ENCODE data around the gene TRAF7. TPM values are rescaled to one million over a fixed set of nuclear protein-coding genes. Genes with fewer than 3 reads are reported as not detected.

TRAF7 gene
- total and polyA plus RNA-seq, 2 of the 13 experiments (the other 11 are each of a cell fraction or from before 2014, with no cell fraction given): 47.9 to 65.6 TPM

DNA sequence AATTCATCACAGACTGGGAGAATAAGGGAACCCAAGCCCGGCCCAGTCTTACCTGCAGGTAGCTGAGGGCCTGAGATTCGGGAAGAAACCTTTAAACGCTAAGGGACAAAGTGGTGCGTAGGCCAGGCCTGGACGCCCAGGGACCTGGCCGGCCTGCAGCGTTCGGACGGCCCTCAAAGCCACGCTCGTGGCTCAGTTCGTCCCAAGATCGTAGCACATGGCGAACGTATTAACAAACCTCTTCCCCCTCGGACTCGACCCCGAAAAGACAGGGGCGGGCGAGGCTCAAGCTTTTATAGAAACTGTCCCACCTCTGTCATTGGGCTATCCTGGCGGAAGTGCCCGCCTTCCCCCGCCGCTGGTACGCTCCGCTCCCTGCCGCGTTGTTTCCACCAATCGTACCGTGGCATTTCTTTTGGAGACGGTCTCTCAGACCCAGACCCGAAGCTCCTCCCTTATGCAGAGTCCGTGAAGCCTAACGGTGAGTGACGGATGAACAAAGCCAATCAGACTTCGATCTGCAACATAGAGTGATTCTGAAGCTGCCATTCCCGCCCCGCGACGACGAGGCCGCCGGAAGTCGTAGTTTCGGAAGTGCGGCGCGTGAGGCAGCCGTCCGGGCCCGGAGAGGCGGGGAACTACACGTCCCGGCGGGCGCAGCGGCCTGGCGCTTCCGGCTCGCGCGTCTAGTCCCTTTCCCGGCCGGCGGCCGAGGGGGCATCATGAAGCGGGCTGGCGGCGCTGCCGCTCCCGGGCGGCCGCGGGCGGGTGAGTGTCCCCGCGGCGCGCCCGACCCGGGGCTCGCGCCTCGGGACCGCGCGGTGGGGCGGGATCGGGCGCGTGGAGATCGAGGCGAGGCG lies at the start of gene TRAF7 (continued):
- TF ChIP-seq PRDM10 (CRISPR knock-in tag; IDR thresholded peaks at IDR 0.05; ENCODE audit: low read depth) (peak; percentile 82; the same call in 1 of the 2 replicates), KLF12 (CRISPR knock-in tag; IDR thresholded peaks at IDR 0.05; ENCODE audit: borderline replicate concordance) (peak; percentile 75; the same call in 1 of the 2 replicates), SOX5 (CRISPR knock-in tag; IDR thresholded peaks at IDR 0.05; ENCODE audit: borderline replicate concordance) (peak; percentile 48; the same call in 1 of the 2 replicates), POGZ (CRISPR knock-in tag; IDR thresholded peaks at IDR 0.05) (no peak), TBP (CRISPR knock-in tag; IDR thresholded peaks at IDR 0.05) (no peak), ZNF530 (CRISPR knock-in tag; IDR thresholded peaks at IDR 0.05; ENCODE audit: low read depth) (no peak), SMAD3 (CRISPR knock-in tag; IDR thresholded peaks at IDR 0.05) (peak; percentile 71), CENPT (CRISPR knock-in tag; IDR thresholded peaks at IDR 0.05; ENCODE audit: low read depth) (no peak), ZNF816 (CRISPR knock-in tag; IDR thresholded peaks at IDR 0.05; ENCODE audit: borderline replicate concordance) (no peak), IRF9 (CRISPR knock-in tag; IDR thresholded peaks at IDR 0.05; ENCODE audit: borderline replicate concordance) (no peak), SAP130 (CRISPR knock-in tag; IDR thresholded peaks at IDR 0.05; ENCODE audit: low read depth) (peak; percentile 94), TFDP1 (CRISPR knock-in tag; IDR thresholded peaks at IDR 0.05; ENCODE audit: borderline replicate concordance) (peak; percentile 75), SP2 (CRISPR knock-in tag; IDR thresholded peaks at IDR 0.05) (peak; percentile 94), TCF7 (IDR thresholded peaks at IDR 0.05; ENCODE audit: low read depth) (no peak), SATB2 (CRISPR knock-in tag; IDR thresholded peaks at IDR 0.05) (peak; percentile 67; the same call in 1 of the 2 replicates), AGO1 (IDR thresholded peaks at IDR 0.05; ENCODE audit: low read depth, low read length, poor library complexity, severe bottlenecking) (peak; percentile 46), ZNF883 (CRISPR knock-in tag; IDR thresholded peaks at IDR 0.05; ENCODE audit: not compliant biosample characterization) (peak; percentile 72), SIX1 (CRISPR knock-in tag; IDR thresholded peaks at IDR 0.05; ENCODE audit: borderline replicate concordance) (0 out of 2 replicates have a peak, but pooled peaks have one; percentile 7), NRL (CRISPR knock-in tag; IDR thresholded peaks at IDR 0.05; ENCODE audit: borderline replicate concordance) (peak; percentile 92; the same call in 1 of the 2 replicates), MAZ (IDR thresholded peaks at IDR 0.05; ENCODE audit: borderline replicate concordance, low read depth, low read length) (peak; percentile 40; the same call in 1 of the 2 replicates), MAZ (CRISPR knock-in tag; IDR thresholded peaks at IDR 0.05; ENCODE audit: low read depth) (peak; percentile 73)
- TF ChIP-seq, protein P1, sequence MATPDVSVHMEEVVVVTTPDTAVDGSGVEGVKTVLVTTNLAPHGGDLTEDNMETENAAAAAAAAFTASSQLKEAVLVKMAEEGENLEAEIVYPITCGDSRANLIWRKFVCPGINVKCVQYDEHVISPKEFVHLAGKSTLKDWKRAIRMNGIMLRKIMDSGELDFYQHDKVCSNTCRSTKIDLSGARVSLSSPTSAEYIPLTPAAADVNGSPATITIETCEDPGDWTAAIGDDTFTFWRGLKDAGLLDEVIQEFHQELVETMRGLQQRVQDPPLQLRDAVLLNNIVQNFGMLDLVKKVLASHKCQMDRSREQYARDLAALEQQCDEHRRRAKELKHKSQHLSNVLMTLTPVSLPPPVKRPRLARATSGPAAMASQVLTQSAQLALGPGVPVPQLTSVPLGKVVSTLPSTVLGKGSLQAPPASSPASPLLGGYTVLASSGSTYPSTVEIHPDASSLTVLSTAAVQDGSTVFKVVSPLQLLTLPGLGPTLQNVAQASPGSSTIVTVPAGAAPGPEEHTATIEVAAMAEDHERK (CRISPR knock-in tag; IDR thresholded peaks at IDR 0.05; ENCODE audit: low read depth): peak; percentile 45; the same call in 1 of the 2 replicates
